GM21723 (cell line): ENCODE measurements around the gene PSMB2.
"Not testable (repeated sequence)": the region's sequence is repeated elsewhere in the genome, so short reads cannot be mapped to it uniquely, and the experiment has no call there.

ENCODE experiments used
- ATAC-seq: cut with Tn5 transposase; IDR thresholded peaks from one replicate; pipeline ENCODE4 v1.9.1; 2021; ENCODE audit warnings: mild to moderate bottlenecking, moderate library complexity; ENCODE audit not compliant: unreplicated experiment

The PSMB2 gene

DNA sequence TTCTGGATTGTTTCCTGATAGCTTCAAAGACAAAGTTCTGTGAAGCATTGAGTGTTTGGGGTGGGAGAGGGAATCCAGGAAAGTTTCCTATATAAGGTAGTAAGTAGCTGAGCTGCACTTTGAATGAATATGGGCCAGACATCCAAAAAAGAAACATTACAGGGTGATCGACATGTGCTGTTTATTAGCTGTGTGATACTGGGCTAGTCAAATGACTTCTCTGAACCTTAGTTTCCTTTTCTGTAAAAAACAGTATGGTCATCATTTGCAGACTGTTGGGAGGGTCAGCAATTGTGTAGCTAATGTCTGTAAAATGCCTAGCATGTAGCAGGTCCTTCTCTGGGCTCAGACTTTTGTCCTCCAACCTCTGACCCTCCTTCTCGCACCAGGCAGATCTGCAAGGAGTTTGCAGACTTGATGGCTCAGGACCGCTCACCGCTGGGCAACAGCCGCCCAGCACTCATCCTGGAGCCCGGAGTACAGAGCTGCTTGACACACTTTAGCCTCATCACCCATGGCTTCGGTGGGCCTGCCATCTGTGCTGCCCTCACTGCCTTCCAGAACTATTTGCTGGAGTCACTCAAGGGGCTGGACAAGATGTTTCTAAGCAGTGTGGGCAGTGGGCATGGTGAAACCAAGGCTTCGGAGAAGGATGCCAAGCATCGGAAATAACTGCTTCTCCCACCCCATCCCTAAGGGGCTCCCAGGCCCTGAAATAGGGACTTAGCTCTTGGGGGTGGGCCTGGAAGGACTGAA lies 47.1 kb downstream of the PSMB2 start:
- no peak for ATAC-seq

DNA sequence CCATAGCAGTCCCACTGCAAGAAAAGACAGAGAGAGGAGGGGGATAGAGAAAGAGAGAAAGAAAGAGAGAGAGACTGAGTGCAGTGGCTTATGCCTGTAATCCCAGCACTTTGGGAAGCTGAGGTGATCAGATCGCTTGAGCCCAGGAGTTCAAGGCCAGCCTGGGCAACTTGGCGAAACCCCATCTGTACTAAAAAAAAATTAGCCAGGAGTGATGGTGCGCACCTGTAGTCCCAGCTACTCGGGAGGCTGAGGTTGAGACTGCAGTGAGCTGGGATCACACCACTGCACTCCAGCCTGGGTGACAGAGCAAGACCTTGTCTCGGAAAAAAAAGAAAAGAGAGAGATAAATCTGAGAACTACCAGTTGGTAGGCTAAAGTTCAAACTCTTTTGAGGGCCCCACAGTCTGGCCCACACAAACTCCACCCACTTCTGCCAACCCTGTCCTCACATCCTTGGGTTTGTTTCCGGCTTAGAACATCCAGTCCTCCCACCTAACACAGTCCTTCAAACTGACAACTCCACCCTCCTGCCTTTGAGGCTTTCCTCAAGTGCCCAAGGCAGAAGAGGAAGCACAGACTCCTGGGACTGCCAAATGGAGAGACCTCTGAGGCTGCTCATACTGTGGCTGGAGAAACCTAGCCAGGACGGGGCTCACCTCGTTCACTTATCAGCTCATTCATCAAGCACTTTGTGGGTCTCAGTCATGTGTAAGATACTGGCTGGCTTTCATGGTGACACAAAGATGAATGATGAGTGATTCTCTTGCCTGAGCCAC lies 48.1 kb downstream of the PSMB2 start:
- ATAC-seq: no peak

DNA sequence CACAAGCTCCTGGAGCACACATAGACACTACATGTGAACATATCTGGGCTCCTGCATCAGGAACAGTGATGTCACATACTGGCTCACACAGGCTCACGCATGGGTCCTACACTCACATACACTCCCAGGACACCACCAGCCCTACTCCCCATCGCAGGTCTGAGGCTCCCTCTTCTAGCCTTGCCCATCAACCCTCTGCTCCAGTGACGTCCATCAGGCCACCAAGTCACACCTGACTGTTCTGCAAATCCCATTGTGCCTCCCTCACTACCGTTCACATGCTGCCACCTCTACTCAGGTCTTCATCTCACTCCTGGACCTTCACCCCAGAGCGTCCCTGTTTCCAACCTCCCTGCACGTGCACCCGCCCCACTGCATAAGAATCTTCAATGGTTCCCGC lies 50.1 kb downstream of the PSMB2 start:
- ATAC-seq: no peak

DNA sequence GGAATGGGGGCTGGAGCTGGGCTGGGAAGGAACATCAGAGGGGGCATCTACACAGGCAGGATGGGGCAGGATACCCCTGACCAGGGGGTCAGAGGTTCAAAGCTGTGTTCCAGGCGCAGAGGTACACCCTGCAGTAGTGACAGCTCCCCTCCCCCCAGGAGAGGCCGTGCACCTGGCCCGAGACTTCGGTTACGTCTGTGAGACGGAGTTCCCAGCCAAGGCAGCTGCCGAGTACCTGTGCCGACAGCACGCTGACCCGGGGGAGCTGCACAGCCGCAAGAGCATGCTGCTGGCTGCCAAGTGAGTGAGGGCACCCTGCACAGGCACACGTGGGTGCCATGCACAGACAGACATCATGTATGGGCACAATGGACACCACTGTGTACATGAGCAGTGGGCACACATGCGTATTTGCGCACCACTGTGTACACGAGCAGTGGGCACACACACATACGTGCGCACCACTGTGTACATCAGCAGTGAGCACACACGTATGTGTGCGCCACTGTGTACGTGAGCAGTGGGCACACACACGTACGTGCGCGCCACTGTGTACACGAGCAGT lies 50.8 kb downstream of the PSMB2 start:
- no peak for ATAC-seq

DNA sequence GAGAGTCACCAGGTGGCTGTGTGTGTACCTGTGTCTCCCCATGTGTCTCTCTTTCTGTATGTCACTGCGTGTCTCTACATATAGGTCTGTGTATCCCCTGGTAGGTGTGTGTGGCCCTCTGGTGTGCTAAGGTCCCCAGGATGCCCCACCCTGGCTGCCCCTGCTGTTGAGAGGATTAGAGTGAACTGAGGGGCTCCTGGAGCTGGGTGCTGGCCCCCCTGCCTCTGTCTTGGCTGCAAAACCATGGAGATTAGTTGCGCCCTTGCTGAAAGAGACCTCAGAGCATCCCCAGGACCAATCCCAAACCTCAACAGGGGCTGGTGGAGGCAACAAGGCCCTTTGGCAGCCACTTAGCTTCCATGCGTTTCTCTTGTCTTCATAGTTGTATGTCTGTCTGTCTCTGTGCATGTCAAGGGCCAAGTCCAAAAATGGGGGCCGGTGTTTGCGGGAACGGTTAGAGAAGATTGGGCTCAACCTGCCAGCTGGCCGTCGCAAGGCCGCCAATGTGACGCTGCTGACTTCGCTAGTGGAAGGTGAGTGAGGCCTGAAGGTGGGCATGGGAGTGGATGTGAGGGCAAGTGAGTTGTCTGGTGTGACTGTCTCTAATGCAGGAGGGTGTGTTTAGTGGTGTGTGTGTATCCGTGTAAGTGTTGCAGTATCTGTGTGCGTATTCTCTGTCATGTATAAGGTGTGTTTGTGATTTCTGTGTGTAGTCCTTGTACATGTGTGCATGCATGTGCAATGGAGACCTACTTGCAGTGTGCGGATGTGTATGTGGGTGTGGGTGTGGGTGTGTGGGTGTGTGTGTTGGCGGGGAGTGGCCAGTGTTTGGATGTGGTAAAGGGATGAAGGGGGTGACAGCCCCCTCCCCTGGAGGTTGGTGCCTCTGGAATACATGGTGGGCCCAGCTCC lies 51.6 kb downstream of the PSMB2 start:
- ATAC-seq: no peak

DNA sequence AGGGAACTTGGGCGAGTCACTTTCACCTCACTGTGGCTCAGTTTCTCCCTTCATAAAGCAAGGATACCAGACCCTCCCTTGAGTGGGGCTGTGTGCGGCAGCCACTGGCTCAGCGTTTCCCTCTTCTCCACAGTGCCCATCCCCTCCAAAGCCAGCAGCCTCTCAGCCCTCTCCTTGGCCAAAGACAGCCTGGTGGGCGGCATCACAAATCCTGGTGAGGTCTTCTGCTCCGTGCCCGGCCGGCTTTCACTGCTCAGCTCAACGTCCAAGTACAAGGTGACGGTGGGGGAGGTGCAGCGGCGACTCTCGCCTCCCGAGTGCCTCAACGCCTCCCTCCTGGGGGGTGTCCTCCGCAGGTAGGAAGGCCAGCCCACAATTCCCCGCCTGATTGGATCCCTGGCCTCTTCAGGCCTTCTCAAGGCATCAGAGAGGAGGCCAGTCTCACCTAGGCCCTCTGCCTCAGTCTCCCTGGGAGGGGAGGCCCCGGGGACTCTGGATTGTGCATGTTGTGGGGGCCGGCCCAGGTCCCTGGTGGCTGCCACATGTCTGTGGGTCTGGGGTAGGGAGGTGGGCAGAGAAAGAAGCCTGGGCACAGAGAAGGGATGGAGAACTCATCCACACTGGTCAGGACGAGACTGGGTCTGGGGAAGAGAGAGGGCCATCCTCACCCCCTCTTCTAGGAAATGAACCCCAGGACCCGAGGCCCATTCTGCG lies 53.0 kb downstream of the PSMB2 start:
- no peak for ATAC-seq

DNA sequence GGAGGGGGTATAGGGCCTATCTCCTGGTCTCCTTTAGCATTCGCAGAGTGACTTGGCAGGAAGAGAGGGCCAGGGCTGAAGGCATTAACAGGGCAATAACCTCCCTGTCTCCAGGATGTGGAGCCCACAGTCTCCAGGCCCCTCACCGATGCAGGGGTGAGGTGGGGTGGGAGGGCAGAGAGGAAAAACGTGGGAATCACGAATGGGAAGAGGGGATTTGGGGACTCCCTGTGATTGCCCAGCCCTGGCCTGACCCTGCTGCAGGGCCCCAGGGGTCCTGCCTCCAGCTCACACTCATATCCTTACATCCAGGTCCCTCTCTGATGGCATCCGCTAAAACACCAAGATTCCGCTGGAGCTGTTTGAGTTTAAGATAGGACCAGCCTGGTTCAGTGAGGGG lies 53.6 kb downstream of the PSMB2 start:
- no peak for ATAC-seq

DNA sequence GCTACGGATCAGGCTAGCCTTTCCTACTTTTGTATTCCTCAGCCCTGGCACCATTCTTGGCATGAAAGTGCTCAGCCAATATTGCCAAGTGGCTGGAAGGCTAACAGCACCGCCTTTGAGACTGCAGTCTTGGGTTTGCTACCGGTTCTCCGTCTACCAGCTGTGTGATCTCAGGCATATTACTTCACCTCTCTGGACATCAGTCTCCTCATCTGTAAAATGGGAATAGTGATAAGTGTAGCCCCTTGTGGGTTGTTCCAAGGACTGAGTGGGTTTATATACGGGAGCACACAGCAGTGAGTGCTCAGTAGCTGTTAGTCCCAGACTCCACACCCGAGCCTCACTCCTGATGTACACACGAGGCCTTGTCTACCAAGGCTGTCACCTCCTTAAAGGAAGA lies 54.5 kb downstream of the PSMB2 start:
- no peak for ATAC-seq

DNA sequence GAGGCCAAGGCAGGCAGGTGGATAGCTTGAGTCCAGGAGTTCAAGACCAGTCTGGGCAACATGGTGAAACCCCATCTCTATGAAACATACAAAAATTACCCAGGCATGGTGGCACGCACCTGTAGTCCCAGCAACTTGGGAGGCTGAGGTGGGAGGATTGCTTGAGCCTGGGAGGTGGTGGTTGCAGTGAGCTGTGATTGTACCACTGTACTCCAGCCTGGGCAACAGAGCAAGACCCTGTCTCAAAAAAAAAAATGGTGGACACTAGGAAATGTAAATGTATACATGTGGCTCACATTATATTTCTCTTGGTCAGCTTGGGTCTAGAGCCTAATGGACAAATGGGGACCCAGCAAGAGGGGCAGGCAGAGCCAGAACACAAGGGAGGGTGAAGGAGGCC lies 55.5 kb downstream of the PSMB2 start:
- ATAC-seq: not testable (repeated sequence)

DNA sequence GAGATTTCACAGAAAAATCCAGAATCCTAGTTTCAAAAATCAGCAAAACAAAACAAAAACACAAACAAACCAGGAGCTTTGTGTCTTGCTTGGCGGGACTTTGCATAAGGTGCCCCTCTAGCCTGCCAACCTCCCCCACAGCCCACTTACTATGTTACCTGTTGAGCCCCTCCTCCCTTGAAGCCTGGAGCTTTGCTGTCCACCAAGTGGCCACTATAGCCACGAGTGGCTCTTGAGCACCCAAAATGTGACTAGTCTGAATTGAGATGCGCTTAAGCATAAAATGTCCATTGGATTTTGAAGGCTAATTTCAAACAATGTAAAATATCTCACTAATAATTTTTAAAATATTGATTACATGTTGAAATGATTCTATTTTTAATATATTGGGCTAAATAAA lies 56.0 kb downstream of the PSMB2 start:
- no peak for ATAC-seq

DNA sequence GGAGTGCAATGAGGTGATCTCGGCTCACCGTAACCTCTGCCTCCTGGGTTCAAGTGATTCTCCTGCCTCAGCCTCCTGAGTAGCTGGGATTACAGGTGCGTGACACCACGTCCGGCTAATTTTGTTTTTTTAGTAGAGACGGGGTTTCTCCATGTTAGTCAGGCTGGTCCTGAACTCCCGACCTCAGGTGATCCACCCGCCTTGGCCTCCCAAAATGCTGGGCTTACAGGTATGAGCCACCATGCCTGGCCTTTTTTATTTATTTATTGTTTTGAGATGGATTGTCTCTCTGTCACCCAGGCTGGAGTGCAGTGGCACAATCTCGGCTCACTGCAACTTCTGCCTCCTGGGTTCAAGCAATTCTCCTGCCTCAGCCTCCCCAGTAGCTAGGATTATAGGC lies 59.7 kb downstream of the PSMB2 start:
- not testable (repeated sequence) for ATAC-seq

DNA sequence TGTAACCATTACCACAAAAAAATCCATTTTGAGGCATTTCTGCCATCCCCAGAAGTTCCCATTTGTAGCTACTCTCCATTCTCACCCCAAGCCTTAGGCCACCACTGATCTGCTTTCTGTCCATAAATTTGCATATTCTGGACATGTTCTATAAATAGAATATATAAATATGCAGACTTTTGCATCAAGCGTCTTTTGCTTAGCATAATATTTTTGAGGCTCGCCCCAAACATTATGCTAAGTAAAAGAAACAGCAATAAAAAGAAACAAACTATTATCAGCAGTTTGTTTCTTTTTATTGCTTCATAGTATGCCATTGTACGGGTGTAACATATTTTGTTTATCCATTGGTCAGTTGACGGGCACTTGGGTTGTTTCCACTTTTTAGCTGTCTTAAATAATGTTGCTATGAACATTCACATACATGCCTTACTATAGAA lies 60.4 kb downstream of the PSMB2 start:
- ATAC-seq: no peak

DNA sequence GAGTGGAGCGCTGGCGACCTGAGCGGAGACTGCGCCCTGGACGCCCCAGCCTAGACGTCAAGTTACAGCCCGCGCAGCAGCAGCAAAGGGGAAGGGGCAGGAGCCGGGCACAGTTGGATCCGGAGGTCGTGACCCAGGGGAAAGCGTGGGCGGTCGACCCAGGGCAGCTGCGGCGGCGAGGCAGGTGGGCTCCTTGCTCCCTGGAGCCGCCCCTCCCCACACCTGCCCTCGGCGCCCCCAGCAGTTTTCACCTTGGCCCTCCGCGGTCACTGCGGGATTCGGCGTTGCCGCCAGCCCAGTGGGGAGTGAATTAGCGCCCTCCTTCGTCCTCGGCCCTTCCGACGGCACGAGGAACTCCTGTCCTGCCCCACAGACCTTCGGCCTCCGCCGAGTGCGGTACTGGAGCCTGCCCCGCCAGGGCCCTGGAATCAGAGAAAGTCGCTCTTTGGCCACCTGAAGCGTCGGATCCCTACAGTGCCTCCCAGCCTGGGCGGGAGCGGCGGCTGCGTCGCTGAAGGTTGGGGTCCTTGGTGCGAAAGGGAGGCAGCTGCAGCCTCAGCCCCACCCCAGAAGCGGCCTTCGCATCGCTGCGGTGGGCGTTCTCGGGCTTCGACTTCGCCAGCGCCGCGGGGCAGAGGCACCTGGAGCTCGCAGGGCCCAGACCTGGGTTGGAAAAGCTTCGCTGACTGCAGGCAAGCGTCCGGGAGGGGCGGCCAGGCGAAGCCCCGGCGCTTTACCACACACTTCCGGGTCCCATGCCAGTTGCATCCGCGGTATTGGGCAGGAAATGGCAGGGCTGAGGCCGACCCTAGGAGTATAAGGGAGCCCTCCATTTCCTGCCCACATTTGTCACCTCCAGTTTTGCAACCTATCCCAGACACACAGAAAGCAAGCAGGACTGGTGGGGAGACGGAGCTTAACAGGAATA lies 64.0 kb downstream of the PSMB2 start:
- peak; percentile 65 for ATAC-seq

DNA sequence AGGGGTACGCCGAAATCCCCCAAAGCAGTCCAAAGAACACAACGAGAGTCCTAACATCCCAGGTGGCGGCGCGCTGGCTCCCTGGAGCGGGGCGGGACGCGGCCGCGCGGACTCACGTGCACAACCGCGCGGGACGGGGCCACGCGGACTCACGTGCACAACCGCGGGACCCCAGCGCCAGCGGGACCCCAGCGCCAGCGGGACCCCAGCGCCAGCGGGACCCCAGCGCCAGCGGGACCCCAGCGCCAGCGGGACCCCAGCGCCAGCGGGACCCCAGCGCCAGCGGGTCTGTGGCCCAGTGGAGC lies 64.6 kb downstream of the PSMB2 start:
- not testable (repeated sequence) for ATAC-seq

DNA sequence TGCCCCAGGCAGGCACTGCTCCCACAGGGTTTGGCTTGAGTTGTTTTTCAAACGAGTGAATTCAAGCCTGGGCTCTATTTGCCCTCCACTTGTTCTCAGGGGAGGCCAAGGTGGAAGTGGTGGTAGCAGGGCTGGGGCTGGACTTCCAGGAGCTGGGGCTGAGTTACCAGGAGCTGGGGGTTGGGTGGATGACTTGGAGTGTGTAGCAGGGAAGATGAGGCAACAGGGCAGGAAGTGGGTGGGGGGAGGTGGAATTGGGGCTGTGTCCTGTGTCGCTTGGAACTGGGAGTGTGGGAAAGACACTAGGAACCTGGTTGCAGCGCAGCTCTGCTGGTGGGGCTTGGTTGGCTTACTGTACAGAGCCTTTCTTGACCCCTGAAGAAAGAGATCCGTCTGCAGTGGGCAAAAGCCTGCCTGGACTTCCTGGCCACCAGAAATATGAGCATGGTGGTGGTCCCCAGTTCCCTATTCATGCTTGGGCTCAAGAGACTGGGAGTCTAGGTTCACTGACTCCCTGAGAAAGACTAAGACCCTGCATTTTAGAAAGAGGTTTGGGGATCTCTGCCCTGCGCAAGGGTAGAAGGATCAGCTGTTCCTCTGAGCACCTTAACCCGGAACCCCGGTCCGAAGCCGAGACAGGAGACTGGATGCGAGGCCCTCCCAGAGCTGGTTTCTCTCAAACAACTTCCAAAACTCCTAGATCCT lies 65.1 kb downstream of the PSMB2 start:
- ATAC-seq: no peak

DNA sequence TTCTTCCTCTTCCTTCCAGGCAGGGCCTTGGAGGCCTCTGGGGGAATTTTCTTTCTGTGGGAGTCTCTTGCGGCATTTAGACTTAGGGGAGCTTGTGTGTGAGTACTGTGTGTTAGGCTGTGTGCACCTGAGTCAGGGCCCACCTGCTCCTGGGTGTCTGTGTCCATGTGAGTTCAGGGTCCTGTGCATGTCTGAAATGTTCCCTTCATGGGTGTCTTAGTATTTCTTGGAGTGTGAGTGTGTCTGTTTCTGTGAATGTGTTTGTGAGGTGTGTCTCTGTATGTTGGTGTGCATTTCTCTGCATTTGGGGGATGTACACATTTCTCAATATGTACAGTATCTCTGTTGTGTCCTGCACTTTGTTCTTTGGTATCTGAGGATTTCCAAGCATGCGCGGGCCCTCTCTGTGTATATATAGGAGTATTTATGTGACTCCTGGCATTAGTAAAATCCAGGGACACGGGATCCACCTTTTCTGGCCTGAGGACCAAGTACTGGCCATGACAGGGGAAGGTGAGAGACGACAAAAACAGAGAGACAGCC lies 65.8 kb downstream of the PSMB2 start:
- ATAC-seq: no peak

DNA sequence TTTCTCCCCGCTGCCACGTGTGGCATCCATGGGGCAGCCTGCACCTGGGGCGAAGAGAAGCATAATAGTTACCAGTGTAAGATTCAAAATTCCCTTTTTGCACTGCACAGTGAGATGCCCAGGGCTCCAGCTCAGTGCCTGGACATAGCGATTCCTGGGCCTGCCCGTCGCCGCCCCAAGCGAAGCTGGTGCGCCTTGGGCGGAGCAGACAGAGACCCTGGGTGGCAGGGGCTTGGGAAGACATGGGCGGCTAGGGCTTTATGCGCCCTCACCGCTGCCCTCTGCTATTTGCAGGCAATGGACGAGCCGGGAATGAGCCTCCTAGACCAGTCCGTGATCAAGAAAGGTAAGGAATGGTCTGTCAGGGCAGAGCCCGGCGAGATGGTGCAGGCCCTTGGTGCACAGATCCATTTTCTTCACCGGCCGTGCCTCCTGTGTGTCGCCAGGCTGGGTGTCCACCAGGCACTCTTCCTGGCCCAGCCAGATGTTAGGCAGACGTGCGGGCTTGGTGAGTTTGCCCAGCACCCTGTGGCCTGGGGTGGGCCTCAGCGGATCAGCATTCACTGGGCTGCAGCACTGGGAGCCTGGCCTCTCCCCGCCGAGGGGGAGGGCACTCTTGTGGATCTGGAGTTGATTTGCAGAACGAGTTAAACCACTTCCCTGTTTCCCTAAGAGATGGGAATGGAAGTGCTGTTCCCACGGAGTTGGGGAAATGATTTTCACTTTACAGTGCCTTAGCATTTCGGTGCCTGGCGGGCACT lies 66.5 kb downstream of the PSMB2 start:
- no peak for ATAC-seq

DNA sequence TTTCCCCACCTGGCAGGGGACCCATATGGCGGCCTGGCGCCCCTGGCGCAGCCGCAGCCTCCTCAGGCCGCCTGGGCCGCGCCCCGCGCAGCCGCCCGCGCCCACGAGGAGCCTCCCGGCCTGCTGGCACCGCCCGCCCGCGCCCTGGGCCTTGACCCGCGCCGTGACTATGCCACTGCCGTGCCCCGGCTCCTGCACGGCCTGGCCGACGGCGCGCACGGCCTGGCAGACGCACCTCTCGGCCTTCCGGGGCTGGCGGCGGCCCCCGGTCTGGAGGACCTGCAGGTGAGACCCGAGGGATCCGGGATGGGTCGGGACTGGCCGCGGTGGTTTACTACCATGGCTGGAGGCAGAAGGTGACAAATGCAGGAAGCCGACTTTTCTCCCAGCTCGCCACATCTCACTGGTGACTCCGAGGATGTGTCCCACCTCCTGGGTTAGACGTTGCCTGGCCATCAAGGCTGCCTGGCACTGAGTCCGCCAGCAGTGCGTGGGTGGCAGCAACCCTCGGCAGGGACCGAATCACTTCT lies 67.1 kb downstream of the PSMB2 start:
- no peak for ATAC-seq
